Heart left ventricle (tissue), 16 donors: ENCODE results near the gene SAMD15. TPM values are rescaled to one million over a fixed set of nuclear protein-coding genes. Genes with fewer than 3 reads are reported as not detected.
A peak's percentile ranks its signal among the peaks of the same experiment; 100 is the strongest.
"Not testable (repeated sequence)": the region's sequence is repeated elsewhere in the genome, so short reads cannot be mapped to it uniquely, and the experiment has no call there.

ENCODE experiments used
- ATAC-seq, 4 donors: fragments of 200-7000 bp; cut with Tn5 transposase; one replicate each; pipeline ENCODE4 v1.9.1; 2020 to 2022; ENCODE audit warnings: moderate library complexity in 4 of 4, mild to moderate bottlenecking in 3 of 4, moderate number of reproducible peaks in 1 of 4
- DNase-seq, 5 donors: peaks; one replicate each; pipeline ENCODE4 v3.0.0-alpha.2; 2020
- H3K27ac ChIP-seq, 12 donors: fragments of 200-600 bp; sonication (generic) in 4 of 12; one replicate each; pipeline versions ENCODE4 v1.5.0 to v1.8.0; 2016 to 2022; ENCODE audit warnings: mild to moderate bottlenecking in 2 of 12
- H3K27me3 ChIP-seq, 9 donors: fragments of 200-600 bp; sonication (generic) in 2 of 9; one replicate each; pipeline versions ENCODE4 v1.5.1 to v1.8.0; 2016 to 2022; ENCODE audit warnings: mild to moderate bottlenecking in 3 of 9
- H3K36me3 ChIP-seq, 9 donors: fragments of 200-600 bp; sonication (generic) in 2 of 9; one replicate each; pipeline versions ENCODE4 v1.5.0 to v1.8.0; 2018 to 2022; ENCODE audit warnings: mild to moderate bottlenecking in 2 of 9
- H3K4me1 ChIP-seq, 12 donors: fragments of 200-600 bp; sonication (generic) in 4 of 12; one replicate each; pipeline versions ENCODE4 v1.5.0 to v1.8.0; 2016 to 2022; ENCODE audit warnings: mild to moderate bottlenecking in 3 of 12
- H3K4me3 ChIP-seq, 12 donors: fragments of 200-600 bp; sonication (generic) in 4 of 12; one replicate each; pipeline versions ENCODE4 v1.5.0 to v1.8.0; 2017 to 2022; ENCODE audit warnings: mild to moderate bottlenecking in 9 of 12, moderate library complexity in 4 of 12
- H3K9me3 ChIP-seq, 12 donors: fragments of 200-600 bp; sonication (generic) in 4 of 12; one replicate each; pipeline versions ENCODE4 v1.5.0 to v1.8.0; 2016 to 2022; ENCODE audit warnings: mild to moderate bottlenecking in 1 of 12
- POLR2A ChIP-seq, 2 donors: fragments of 450-650 bp; IDR thresholded peaks; one replicate each; pipeline ENCODE4 v1.6.1; 2017; ENCODE audit warnings: antibody characterized with exemption in 2 of 2, mild to moderate bottlenecking in 2 of 2, moderate library complexity in 2 of 2
- WGBS, 4 donors: extraction: QIAGEN DNeasy Blood & Tissue Kit in 2 of 4; methylation state at CpG; one replicate each; pipeline versions ENCODE4 v1.1.5 to v1.1.7; 2013 to 2018; 5-methylcytosine and 5-hydroxymethylcytosine counted together
- intact Hi-C, 10 donors: fragments of 100-400 bp; cut with DNase I; formaldehyde crosslinking; loops; one replicate each; pipeline versions ENCODE4 v1.11.1 to v1.14.2; 2022
- long read RNA-seq, 3 donors: library from polyadenylated mRNA; unstranded; transcript quantifications; one replicate each; pipeline ENCODE4 v2.0.0, GENCODE V29; 2020 to 2021
- polyA plus RNA-seq, 2 donors: library from polyadenylated mRNA; stranded (reverse); fragments of 200-250 nt; gene quantifications; one replicate each; pipeline ENCODE4 v1.2.3, GENCODE V29; 2013
- total RNA-seq, 9 donors: library from RNA; depleted of rRNA in 2 of 9; stranded (reverse); fragments of >200 nt in 2 of 9; fragmentation: NEBNext Ultra II Directional in 3 of 9; extraction: Animal tissue kit (Norgen Biotek cat#: 25700) in 3 of 9; gene quantifications; one replicate each; pipeline versions ENCODE4 v1.1.0 to v1.2.4, GENCODE V29; 2016 to 2023
- TF ChIP-seq, protein P1 (sequence below), 12 donors: fragments of 200-600 bp; sonication (generic) in 4 of 12; IDR thresholded peaks; one replicate each; pipeline versions ENCODE4 v1.5.0 to v1.8.0; 2018 to 2022; ENCODE audit warnings: antibody characterized with exemption in 12 of 12, mild to moderate bottlenecking in 5 of 12
- donor health status: ischemic (EF 13 %, LVEDD 7.1; RV severe dilation, severe dysfunction).
- donor health status: healthy with polysubstance abuse.
- donor health status: DM: no; HTN: yes; CAD: no.
- donor health status: DM: no; HTN: no; CAD: no.
- donor health status: ischemic (EF 25% LVEDD 6.9; RV normal size, moderate dysfunction).
- donor health status: ischemic (EF 25% LVEDD 5.7; RV mildly dilated, moderate dysfunction).
- donor health status: healthy.
- donor health status: DM: yes; HTN: yes; CAD: no.
- donor health status: ischemic (EF 35%, LVEDD 5.7; RV mildly dilated, moderate dysfunction).
- donor health status: nonischemic (EF 11% LVEDD 7.7; RV severe dilation, severe dysfunction).
- donor health status: DM: yes; HTN: yes; CAD: no.
- donor health status: PGD.
- donor health status: ischemic (EF 29% LVEDD 5.4; RV normal size, mild dysfunction).
- donor health status: nonischemic (EF 23%, LVEDD 6.1; RV moderate dilation, normal function).

SAMD15 gene
- total RNA-seq (1 to 10 TPM in 1 of 9 donors, under 1 TPM in 1, not detected in 7; 0.35 to 1.2 TPM), polyA plus RNA-seq (under 1 TPM; 0.08 to 0.36 TPM)
- long read RNA-seq, donor 1: 0 reads
- long read RNA-seq, donor 2: 0 reads
- long read RNA-seq, donor 3: 0 reads

DNA sequence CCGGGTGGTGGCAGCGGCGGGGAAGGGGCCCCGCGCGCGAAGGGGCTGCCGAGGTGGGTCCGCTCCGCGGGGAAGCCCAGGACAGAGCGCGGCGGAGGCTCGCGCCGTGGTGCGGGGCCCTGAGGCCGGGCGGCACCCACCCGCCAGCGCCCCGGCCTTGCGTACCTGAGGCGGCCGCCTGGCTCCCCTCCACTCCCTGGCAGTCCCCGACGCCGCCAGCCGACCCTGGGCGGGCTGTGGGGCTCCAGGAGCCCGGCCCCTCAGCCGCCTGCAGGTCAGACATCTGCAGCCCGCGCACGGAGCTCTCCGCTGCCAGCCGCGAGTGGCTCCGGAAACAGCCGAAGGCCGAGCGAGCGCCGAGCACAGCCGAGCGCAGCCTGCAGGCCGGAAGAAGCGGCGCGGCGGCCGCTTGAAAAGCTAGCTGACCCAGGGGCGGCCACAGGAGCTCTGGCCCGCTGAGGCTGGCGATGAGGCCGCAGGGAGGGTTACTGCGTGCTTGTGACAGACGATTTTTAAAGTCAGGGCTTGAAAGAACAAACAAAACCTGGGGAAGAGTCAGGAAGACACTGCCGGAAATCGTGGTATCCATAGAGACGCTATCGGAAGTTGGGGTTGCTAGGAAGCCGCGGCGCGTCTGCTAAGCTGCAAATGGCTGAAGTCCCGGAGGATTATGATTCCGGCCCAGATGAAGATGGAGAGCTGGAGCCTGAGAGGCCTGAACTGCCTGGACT, at the start of gene SAMD15, which contains the start of gene TMED8:
Gene SAMD15, plus strand, starts transcription at position 609 of the 731 bp plus-strand sequence. Its CDS starts 40 bp downstream, at position 649.
Gene TMED8, minus strand, starts transcription at position 324 of the 731 bp plus-strand sequence. Its CDS starts 41 bp downstream, at position 283.
- TF ChIP-seq, protein P1, sequence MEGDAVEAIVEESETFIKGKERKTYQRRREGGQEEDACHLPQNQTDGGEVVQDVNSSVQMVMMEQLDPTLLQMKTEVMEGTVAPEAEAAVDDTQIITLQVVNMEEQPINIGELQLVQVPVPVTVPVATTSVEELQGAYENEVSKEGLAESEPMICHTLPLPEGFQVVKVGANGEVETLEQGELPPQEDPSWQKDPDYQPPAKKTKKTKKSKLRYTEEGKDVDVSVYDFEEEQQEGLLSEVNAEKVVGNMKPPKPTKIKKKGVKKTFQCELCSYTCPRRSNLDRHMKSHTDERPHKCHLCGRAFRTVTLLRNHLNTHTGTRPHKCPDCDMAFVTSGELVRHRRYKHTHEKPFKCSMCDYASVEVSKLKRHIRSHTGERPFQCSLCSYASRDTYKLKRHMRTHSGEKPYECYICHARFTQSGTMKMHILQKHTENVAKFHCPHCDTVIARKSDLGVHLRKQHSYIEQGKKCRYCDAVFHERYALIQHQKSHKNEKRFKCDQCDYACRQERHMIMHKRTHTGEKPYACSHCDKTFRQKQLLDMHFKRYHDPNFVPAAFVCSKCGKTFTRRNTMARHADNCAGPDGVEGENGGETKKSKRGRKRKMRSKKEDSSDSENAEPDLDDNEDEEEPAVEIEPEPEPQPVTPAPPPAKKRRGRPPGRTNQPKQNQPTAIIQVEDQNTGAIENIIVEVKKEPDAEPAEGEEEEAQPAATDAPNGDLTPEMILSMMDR (IDR thresholded peaks at IDR 0.05): peak in 9 of 12 donors; percentile 21 to 55 (median 35)
- TF ChIP-seq POLR2A (IDR thresholded peaks at IDR 0.05): peak in 1 of 2 donors; percentile 44
- H3K27ac ChIP-seq: peak within 1 kb of the TSS; percentile 41 to 89 (median 83)
- ATAC-seq (peak; percentile 87 to 99 (median 99)), DNase-seq (peak; percentile 81 to 93 (median 87))
- intact Hi-C loops: loop anchor here in 6 of 10 donors (2.0 to 5.0 kb wide), 4 partner anchors 55 to 82 kb away; partner anchors contain the start of genes AHSA1 (in 5 of the 6), GSTZ1 (in 5 of the 6), POMT2 (in 5 of the 6) and VIPAS39 (in 3 of the 6)
- WGBS, 4 donors: 0% methylated on average over 34 to 69 of the region's 69 CpGs
- peak within 1 kb of the TSS; percentile 69 to 88 (median 82) for H3K4me3 ChIP-seq
- H3K4me1 ChIP-seq: peaks cover 0 to 31% (median 14%) of the 10 kb centered on the region in 12 donors
- no peaks in the 10 kb centered on the region for H3K27me3 ChIP-seq
- no peaks in the 10 kb centered on the region for H3K36me3 ChIP-seq
- no peaks in the 10 kb centered on the region for H3K9me3 ChIP-seq

DNA sequence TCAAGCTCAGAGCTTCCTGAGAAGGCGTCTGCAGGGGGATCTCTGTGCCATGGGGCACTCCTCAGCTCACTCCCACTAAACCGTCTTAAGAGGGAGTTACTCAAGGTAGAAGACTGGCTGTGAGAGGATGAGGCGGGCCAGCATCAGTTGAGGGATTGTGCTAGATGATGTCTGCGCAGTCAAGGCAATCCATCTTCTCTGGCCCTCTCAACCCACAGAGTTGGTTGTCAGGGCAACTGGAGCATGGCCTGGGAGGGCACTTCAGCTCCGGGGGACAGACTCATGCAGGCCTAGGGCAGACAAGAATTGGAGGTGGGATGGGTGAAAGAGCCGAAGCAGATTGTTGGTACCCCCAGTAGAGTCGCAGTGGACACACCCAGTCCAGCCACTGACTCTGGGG, 47.3 kb upstream of the SAMD15 start:
- intact Hi-C loops: no loop called here
- ATAC-seq: no peak
- H3K27ac ChIP-seq: no peak overlapping the region
- H3K36me3 ChIP-seq: no peaks in the 10 kb centered on the region
- no peaks in the 10 kb centered on the region for H3K4me1 ChIP-seq
- H3K4me3 ChIP-seq: no peak overlapping the region
- no peak for DNase-seq
- TF ChIP-seq POLR2A (IDR thresholded peaks at IDR 0.05): no peak
- TF ChIP-seq, protein P1 (IDR thresholded peaks at IDR 0.05): no peak
- whole genome bisulfite sequencing, 4 donors: 86 to 91% (median 90%) methylated on average over 7 of the region's 7 CpGs
- H3K9me3 ChIP-seq: no peaks in the 10 kb centered on the region
- H3K27me3 ChIP-seq: no peaks in the 10 kb centered on the region

DNA sequence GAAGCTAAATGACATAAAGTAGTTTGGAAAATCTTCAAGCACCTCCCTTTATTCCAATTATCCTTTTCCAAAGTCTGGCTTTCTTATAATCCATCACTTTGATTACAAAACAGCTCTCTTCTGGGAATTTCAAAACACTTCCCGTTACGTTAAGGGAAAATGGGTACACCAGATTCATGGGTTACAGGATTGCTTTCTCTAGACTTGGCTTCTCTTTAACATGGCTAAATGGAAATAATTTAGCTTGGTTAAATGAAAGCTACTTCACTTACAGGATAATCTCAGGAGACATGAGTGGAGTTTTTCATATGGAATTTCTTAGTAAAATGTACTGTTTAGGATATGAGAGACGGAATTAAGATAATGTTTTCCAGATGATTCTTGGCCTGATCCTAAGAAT, 41.6 kb upstream of the SAMD15 start:
- 93 to 97% (median 95%) methylated on average over 3 of the region's 3 CpGs for WGBS, 4 donors
- Histone ChIP-seq H3K36me3 (peaks cover 0 to 16% (median 13%) of the 10 kb centered on the region in 9 donors), H3K27me3 (no peaks in the 10 kb centered on the region), H3K9me3 (no peaks in the 10 kb centered on the region), H3K27ac (no peak overlapping the region), H3K4me1 (no peaks in the 10 kb centered on the region), H3K4me3 (no peak overlapping the region)
- ATAC-seq (no peak), DNase-seq (no peak)
- no peak for TF ChIP-seq POLR2A (IDR thresholded peaks at IDR 0.05)
- TF ChIP-seq, protein P1 (IDR thresholded peaks at IDR 0.05): no peak
- intact Hi-C loops: no loop called here

DNA sequence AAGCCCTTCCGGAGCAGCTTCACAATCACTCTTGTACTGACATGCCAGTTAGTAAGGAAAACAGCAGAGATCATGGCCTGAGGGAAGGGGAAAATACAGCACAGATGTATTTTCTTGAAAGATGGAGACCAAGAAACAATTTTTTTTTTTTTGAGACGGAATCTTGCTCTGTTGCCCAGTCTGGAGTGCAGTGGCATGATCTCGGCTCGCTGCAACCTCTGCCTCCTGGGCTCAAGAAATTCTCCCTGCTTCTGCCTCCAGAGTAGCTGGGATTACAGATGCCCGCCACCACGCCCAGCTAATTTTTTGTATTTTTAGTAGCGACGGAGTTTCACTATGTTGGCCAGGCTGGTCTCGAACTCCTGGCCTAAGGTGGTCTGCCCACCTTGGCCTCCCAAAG, 39.9 kb upstream of the SAMD15 start:
- peaks cover 0 to 33% (median 28%) of the 10 kb centered on the region in 9 donors for H3K36me3 ChIP-seq
- H3K27me3 ChIP-seq, intact Hi-C loops, DNase-seq, ATAC-seq, H3K27ac ChIP-seq, H3K4me1 ChIP-seq, H3K9me3 ChIP-seq, H3K4me3 ChIP-seq: not testable (repeated sequence)
- WGBS, 4 donors: 93 to 97% (median 96%) methylated on average over 9 of the region's 9 CpGs
